GM19043 (cell line): ENCODE results near the gene ZFP14.
"Not testable (repeated sequence)": the region's sequence is repeated elsewhere in the genome, so short reads cannot be mapped to it uniquely, and the experiment has no call there.

ENCODE experiments used
- ATAC-seq: cut with Tn5 transposase; IDR thresholded peaks from one replicate; pipeline ENCODE4 v1.9.1; 2021; ENCODE audit warnings: low read depth; ENCODE audit not compliant: unreplicated experiment

ZFP14 gene

GRCh38 chr19:36331353-36332228 is 47.4 kb downstream of the ZFP14 start:
- peak; percentile 93 for ATAC-seq

- ATAC-seq, result no peak
Measured at GRCh38 chr19:36330216-36330615, 48.8 kb downstream of the ZFP14 start.

- ATAC-seq, result not testable (repeated sequence)
Measured at GRCh38 chr19:36329534-36329933, 49.5 kb downstream of the ZFP14 start.

- not testable (repeated sequence) for ATAC-seq
Measured at GRCh38 chr19:36326649-36327048, 52.4 kb downstream of the ZFP14 start.

GRCh38 chr19:36315164-36315563 is 63.8 kb downstream of the ZFP14 start:
- not testable (repeated sequence) for ATAC-seq

GRCh38 chr19:36314053-36314452 is 64.9 kb downstream of the ZFP14 start:
- ATAC-seq, result not testable (repeated sequence)

GRCh38 chr19:36311098-36311760 is 67.8 kb downstream of the ZFP14 start:
- ATAC-seq, result not testable (repeated sequence)

- not testable (repeated sequence) for ATAC-seq
Measured at GRCh38 chr19:36310416-36310990, 68.5 kb downstream of the ZFP14 start.

GRCh38 chr19:36309759-36310158 is 69.2 kb downstream of the ZFP14 start:
- ATAC-seq, result not testable (repeated sequence)

- ATAC-seq, result not testable (repeated sequence)
Measured at GRCh38 chr19:36309309-36309708, 69.7 kb downstream of the ZFP14 start.

- not testable (repeated sequence) for ATAC-seq
Measured at GRCh38 chr19:36292317-36292716, 86.7 kb downstream of the ZFP14 start.
